AG08396 (cell line): ENCODE measurements around the gene TGM4.
"Not testable (repeated sequence)": the region's sequence is repeated elsewhere in the genome, so short reads cannot be mapped to it uniquely, and the experiment has no call there.

Experiments used
- DNase-seq: peaks from one replicate; pipeline ENCODE4 v3.0.0; 2012; ENCODE audit warnings: low spot score, mixed read lengths

TGM4 gene

GRCh38 chr3:44874308-44874707, at the start of gene TGM4:
TGM4 (plus strand) TSS chr3:44874608; CDS start chr3:44874679, 71 bp downstream.
- DNase-seq = no peak

GRCh38 chr3:44825264-44825925, 49.0 kb upstream of the TGM4 start:
- peak; percentile 73 for DNase-seq

GRCh38 chr3:44827196-44827595, 47.2 kb upstream of the TGM4 start:
- DNase-seq = no peak

GRCh38 chr3:44831232-44831631, 43.2 kb upstream of the TGM4 start:
- DNase-seq = no peak

GRCh38 chr3:44832032-44832431, 42.4 kb upstream of the TGM4 start:
- no peak for DNase-seq

GRCh38 chr3:44832965-44833364, 41.4 kb upstream of the TGM4 start:
- DNase-seq = no peak

- DNase-seq = no peak
These were observed 41.0 kb upstream of the TGM4 start for GRCh38 chr3:44833394-44833793.

- no peak for DNase-seq
These were observed 38.7 kb upstream of the TGM4 start for GRCh38 chr3:44835684-44836083.

GRCh38 chr3:44842376-44842775, 32.0 kb upstream of the TGM4 start:
- no peak for DNase-seq

GRCh38 chr3:44845528-44846520, 28.6 kb upstream of the TGM4 start:
- no peak for DNase-seq

GRCh38 chr3:44848634-44849033, 25.8 kb upstream of the TGM4 start:
- DNase-seq = no peak

- DNase-seq = not testable (repeated sequence)
These were observed 17.7 kb upstream of the TGM4 start for GRCh38 chr3:44856663-44857062.

GRCh38 chr3:44860117-44860516, 14.3 kb upstream of the TGM4 start:
- no peak for DNase-seq

- DNase-seq = peak; percentile 98
These were observed 12.8 kb upstream of the TGM4 start, which contains the start of gene TMEM42 for GRCh38 chr3:44861412-44862225. TMEM42 (plus strand) TSS chr3:44861912; CDS start chr3:44861925, 13 bp downstream.

- no peak for DNase-seq
These were observed 12.2 kb upstream of the TGM4 start for GRCh38 chr3:44862226-44862637.

- DNase-seq = no peak
These were observed 9.0 kb upstream of the TGM4 start for GRCh38 chr3:44865272-44866035.

- DNase-seq = no peak
These were observed 6.8 kb upstream of the TGM4 start for GRCh38 chr3:44867421-44868111.

GRCh38 chr3:44870375-44871061, 3.9 kb upstream of the TGM4 start:
- no peak for DNase-seq

GRCh38 chr3:44875596-44875995, 1.2 kb downstream of the TGM4 start:
- DNase-seq = no peak

- DNase-seq = no peak
These were observed 2.9 kb downstream of the TGM4 start for GRCh38 chr3:44877333-44877732.
